Measurements from ENCODE around the gene PLXNA4. TPM values are rescaled to one million over a fixed set of nuclear protein-coding genes. Genes with fewer than 3 reads are reported as not detected.

PLXNA4 gene
- total and polyA plus RNA-seq, 4 donors: 0.63 to 4.6 (median 2.1) TPM

DNA sequence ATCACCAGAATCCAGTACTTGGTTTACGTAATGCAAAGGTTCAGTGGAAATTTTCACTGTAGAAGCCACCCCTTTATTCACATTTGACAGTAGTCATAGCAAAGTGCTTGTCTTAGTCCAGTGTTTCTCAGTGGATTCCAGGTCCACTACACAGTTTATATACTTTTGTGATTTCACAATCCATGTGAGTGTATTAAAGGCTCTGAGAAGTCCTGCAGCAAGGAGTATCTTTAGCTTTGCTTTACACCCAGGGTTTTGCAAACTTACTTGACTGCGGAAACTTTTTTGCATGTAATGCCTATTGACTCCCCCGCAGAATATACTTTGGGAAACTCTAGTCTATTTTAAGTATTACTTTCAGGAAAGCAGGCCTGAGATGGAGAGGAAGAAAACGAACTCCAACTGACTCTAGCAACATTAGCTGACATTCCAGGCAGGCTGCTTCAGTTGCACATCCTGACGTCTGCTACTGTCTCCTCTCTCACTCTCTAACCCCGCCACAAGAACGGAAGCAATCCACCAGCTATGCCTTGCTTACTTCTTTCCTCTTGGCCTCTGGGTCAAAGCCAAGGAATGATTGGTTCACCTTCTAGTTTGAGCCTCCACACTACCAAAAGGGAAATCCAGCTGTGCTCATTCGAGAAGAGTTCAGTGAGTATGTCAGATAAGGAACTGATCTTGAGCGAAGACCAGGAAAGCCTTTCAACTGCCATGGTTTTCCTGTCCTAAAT, 6.2 kb downstream of the PLXNA4 start:
- H3K9ac ChIP-seq (ENCODE audit: insufficient read depth in 1 of 2, low read length in 2 of 2): no peak overlapping the region
- H3K27ac ChIP-seq (ENCODE audit: low read depth in 1 of 2, low read length in 1 of 2): no peak overlapping the region
- H3K4me3 ChIP-seq: no peak overlapping the region
- 37 to 49% methylated on average over 9 of the region's 9 CpGs for WGBS, 2 donors
- TF ChIP-seq, protein P1, sequence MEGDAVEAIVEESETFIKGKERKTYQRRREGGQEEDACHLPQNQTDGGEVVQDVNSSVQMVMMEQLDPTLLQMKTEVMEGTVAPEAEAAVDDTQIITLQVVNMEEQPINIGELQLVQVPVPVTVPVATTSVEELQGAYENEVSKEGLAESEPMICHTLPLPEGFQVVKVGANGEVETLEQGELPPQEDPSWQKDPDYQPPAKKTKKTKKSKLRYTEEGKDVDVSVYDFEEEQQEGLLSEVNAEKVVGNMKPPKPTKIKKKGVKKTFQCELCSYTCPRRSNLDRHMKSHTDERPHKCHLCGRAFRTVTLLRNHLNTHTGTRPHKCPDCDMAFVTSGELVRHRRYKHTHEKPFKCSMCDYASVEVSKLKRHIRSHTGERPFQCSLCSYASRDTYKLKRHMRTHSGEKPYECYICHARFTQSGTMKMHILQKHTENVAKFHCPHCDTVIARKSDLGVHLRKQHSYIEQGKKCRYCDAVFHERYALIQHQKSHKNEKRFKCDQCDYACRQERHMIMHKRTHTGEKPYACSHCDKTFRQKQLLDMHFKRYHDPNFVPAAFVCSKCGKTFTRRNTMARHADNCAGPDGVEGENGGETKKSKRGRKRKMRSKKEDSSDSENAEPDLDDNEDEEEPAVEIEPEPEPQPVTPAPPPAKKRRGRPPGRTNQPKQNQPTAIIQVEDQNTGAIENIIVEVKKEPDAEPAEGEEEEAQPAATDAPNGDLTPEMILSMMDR (IDR thresholded peaks at IDR 0.05; ENCODE audit: control extremely low read depth, extremely low read depth): no peak
- H3K27me3 ChIP-seq (ENCODE audit: control insufficient read depth in 3 of 3, insufficient read depth in 3 of 3, low read length in 2 of 3): peaks cover 6 to 69% (median 51%) of the 10 kb centered on the region in 3 donors
- ATAC-seq (ENCODE audit: insufficient read depth, low FRiP score) (no peak), DNase-seq (peak in 1 of 3 donors; percentile 39)
- no peaks in the 10 kb centered on the region for H3K36me3 ChIP-seq (ENCODE audit: control insufficient read depth in 4 of 4, insufficient read depth in 4 of 4, low read length in 4 of 4)
- peaks cover 0 to 2% (median 0%) of the 10 kb centered on the region in 4 donors for H3K9me3 ChIP-seq (ENCODE audit: control insufficient read depth in 4 of 4, insufficient read depth in 3 of 4, low read length in 3 of 4)
- H3K4me1 ChIP-seq (ENCODE audit: control insufficient read depth in 5 of 5, insufficient read depth in 5 of 5, low read length in 5 of 5): peaks cover 0 to 4% (median 0%) of the 10 kb centered on the region in 5 donors

DNA sequence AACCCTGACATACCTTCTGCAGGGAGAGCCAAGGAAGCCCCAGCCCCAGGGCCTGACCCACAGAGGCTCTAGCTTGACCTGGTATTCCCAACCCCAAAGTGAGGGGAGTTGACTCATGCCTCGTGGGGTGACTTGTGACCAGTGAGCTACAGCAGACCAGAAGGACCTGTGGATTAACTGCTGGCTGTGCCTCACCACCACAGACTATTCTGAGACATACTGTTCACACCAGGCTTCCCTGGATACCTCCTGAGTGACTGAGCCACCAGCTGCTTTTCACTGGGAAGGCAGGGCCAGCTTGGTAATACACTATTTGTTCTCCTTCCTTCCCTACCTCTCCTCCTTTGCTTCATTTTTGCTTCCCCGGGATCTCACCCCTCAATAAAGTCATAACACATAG, 7.3 kb downstream of the PLXNA4 start:
- Histone ChIP-seq H3K4me3 (no peak overlapping the region), H3K36me3 (ENCODE audit: control insufficient read depth in 4 of 4, insufficient read depth in 4 of 4, low read length in 4 of 4) (no peaks in the 10 kb centered on the region), H3K27ac (ENCODE audit: low read depth in 1 of 2, low read length in 1 of 2) (no peak overlapping the region), H3K27me3 (ENCODE audit: control insufficient read depth in 3 of 3, insufficient read depth in 3 of 3, low read length in 2 of 3) (peaks cover 7 to 66% (median 44%) of the 10 kb centered on the region in 3 donors), H3K4me1 (ENCODE audit: control insufficient read depth in 5 of 5, insufficient read depth in 5 of 5, low read length in 5 of 5) (peaks cover 0 to 4% (median 0%) of the 10 kb centered on the region in 5 donors), H3K9me3 (ENCODE audit: control insufficient read depth in 4 of 4, insufficient read depth in 3 of 4, low read length in 3 of 4) (peaks cover 0 to 5% (median 0%) of the 10 kb centered on the region in 4 donors), H3K9ac (ENCODE audit: insufficient read depth in 1 of 2, low read length in 2 of 2) (no peak overlapping the region)
- WGBS, 2 donors: 75 to 97% methylated on average over 2 of the region's 2 CpGs
- DNase-seq: no peak
- TF ChIP-seq, protein P1 (IDR thresholded peaks at IDR 0.05; ENCODE audit: control extremely low read depth, extremely low read depth): no peak
- ATAC-seq (ENCODE audit: insufficient read depth, low FRiP score): no peak

DNA sequence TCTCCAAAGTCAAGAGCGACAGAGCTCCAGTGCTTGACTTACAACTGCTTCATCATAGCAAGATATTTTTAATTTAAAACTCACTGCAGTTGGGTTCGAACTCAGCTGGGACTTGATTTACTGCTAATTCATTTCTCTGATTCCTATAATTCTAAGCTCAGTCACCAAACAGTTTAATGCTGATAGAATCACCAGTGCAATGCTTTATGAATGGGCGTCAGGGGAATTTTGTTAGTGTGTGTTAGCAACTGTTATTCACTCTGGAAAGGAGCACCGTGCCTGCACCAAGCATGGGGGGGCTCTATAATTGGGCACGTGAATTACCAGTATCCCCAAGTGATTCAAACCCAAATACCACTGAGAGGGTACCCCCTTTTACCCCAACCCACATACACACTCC, 10.4 kb downstream of the PLXNA4 start:
- 80 to 83% methylated on average over 5 of the region's 5 CpGs for WGBS, 2 donors

More for the DNA sequence above, 10.4 kb downstream of the PLXNA4 start:
- ATAC-seq (ENCODE audit: insufficient read depth, low FRiP score) (no peak), DNase-seq (no peak)
- Histone ChIP-seq H3K4me1 (ENCODE audit: control insufficient read depth in 5 of 5, insufficient read depth in 5 of 5, low read length in 5 of 5) (peaks cover 0 to 4% (median 0%) of the 10 kb centered on the region in 5 donors), H3K36me3 (ENCODE audit: control insufficient read depth in 4 of 4, insufficient read depth in 4 of 4, low read length in 4 of 4) (no peaks in the 10 kb centered on the region), H3K27me3 (ENCODE audit: control insufficient read depth in 3 of 3, insufficient read depth in 3 of 3, low read length in 2 of 3) (peaks cover 7 to 60% (median 17%) of the 10 kb centered on the region in 3 donors), H3K9ac (ENCODE audit: insufficient read depth in 1 of 2, low read length in 2 of 2) (no peak overlapping the region), H3K9me3 (ENCODE audit: control insufficient read depth in 4 of 4, insufficient read depth in 3 of 4, low read length in 3 of 4) (peaks cover 0 to 3% (median 0%) of the 10 kb centered on the region in 4 donors), H3K4me3 (no peak overlapping the region), H3K27ac (ENCODE audit: low read depth in 1 of 2, low read length in 1 of 2) (no peak overlapping the region)
- TF ChIP-seq, protein P1 (IDR thresholded peaks at IDR 0.05; ENCODE audit: control extremely low read depth, extremely low read depth): no peak
